ENCODE data around the gene KIFBP. TPM values are rescaled to one million over a fixed set of nuclear protein-coding genes. Genes with fewer than 3 reads are reported as not detected.

The KIFBP gene
- total RNA-seq, 2 experiments from 2014 or later = 9.7 to 10.9 TPM

GRCh38 chr10:68992636-68993440 is 4.2 kb downstream of the KIFBP start:
- H3K27ac Mint-ChIP-seq = peak overlapping the region; percentile 10
- CTCF ChIA-PET = interaction anchor here (0.8 to 1.5 kb wide), 2 partner anchors 12 to 101 kb away, joined by 3 to 7 read pairs; no protein-coding TSS in a partner anchor

GRCh38 chr10:68997211-68997610 is 8.6 kb downstream of the KIFBP start:
- CTCF ChIA-PET = no interaction called here
- Mint-ChIP-seq H3K27me3 (no peaks in the 10 kb centered on the region), H3K4me1 (ENCODE audit: low read depth) (peaks cover 47% of the 10 kb centered on the region), H3K4me3 (peak overlapping the region; percentile 8), H3K36me3 (ENCODE audit: low read depth) (peaks cover 2% of the 10 kb centered on the region), H3K27ac (peak overlapping the region; percentile 93), H3K9me3 (no peaks in the 10 kb centered on the region)
- peak; percentile 17 for ATAC-seq
- intact Hi-C loops (cut with micrococcal nuclease) = loop anchor here (2.0 kb wide), 1 partner anchor 92 kb away; the partner anchor contains the start of gene SRGN
- DNase-seq = peak; percentile 20
- no peak for TF ChIP-seq CTCF (IDR thresholded peaks at IDR 0.05)
- POLR2A ChIA-PET = no interaction called here

More at GRCh38 chr10:68992636-68993440, 4.2 kb downstream of the KIFBP start:
- DNase-seq = no peak
- Mint-ChIP-seq H3K9me3 (no peaks in the 10 kb centered on the region), H3K27me3 (no peaks in the 10 kb centered on the region), H3K4me3 (no peak overlapping the region), H3K4me1 (ENCODE audit: low read depth) (peaks cover 61% of the 10 kb centered on the region), H3K36me3 (ENCODE audit: low read depth) (peaks cover 15% of the 10 kb centered on the region)
- ATAC-seq = no peak
- POLR2A ChIA-PET = interaction anchor here (0.5 to 1.4 kb wide), 3 partner anchors 9 to 103 kb away, joined by 3 to 4 read pairs (median 3); no protein-coding TSS in a partner anchor
- no peak for TF ChIP-seq CTCF (IDR thresholded peaks at IDR 0.05)
- intact Hi-C loops (cut with micrococcal nuclease) = no loop called here

- intact Hi-C loops (cut with micrococcal nuclease) = loop anchor here (2.0 to 5.0 kb wide), 2 partner anchors 88 to 217 kb away; partner anchors contain the start of gene HKDC1
- peak; percentile 78 for TF ChIP-seq CTCF (IDR thresholded peaks at IDR 0.05)
- Mint-ChIP-seq H3K27ac (no peak overlapping the region), H3K27me3 (no peaks in the 10 kb centered on the region), H3K36me3 (ENCODE audit: low read depth) (no peaks in the 10 kb centered on the region), H3K4me1 (ENCODE audit: low read depth) (peaks cover 9% of the 10 kb centered on the region), H3K9me3 (no peaks in the 10 kb centered on the region), H3K4me3 (no peak overlapping the region)
- ChIA-PET POLR2A (interaction anchor here (1.0 to 3.0 kb wide), 4 partner anchors 83 to 105 kb away, joined by 3 to 21 read pairs (median 7); partner anchors contain the start of gene SRGN), CTCF (interaction anchor here (0.7 to 4.2 kb wide), 33 partner anchors 10 to 292 kb away, joined by 3 to 97 read pairs (median 5); partner anchors contain the start of genes DDX21, HKDC1 and SRGN)
- ATAC-seq = peak; percentile 64
- DNase-seq = no peak
Observed at GRCh38 chr10:69004821-69005220, 16.2 kb downstream of the KIFBP start.

- Mint-ChIP-seq H3K4me3 (no peak overlapping the region), H3K36me3 (ENCODE audit: low read depth) (peaks cover 1% of the 10 kb centered on the region), H3K9me3 (no peaks in the 10 kb centered on the region), H3K27me3 (no peaks in the 10 kb centered on the region), H3K27ac (no peak overlapping the region), H3K4me1 (ENCODE audit: low read depth) (peaks cover 3% of the 10 kb centered on the region)
- DNase-seq = no peak
- TF ChIP-seq CTCF (IDR thresholded peaks at IDR 0.05) = no peak
- ChIA-PET CTCF (interaction anchor here (0.8 to 4.2 kb wide), 25 partner anchors 9 to 214 kb away, joined by 3 to 97 read pairs (median 5); partner anchors contain the start of genes DDX21, HKDC1, KIFBP and SRGN), POLR2A (interaction anchor here (0.6 to 3.0 kb wide), 9 partner anchors 16 to 131 kb away, joined by 3 to 21 read pairs (median 3); partner anchors contain the start of gene SRGN)
- no peak for ATAC-seq
- intact Hi-C loops (cut with micrococcal nuclease) = loop anchor here (2.0 kb wide), 1 partner anchor 87 kb away; no protein-coding TSS in a partner anchor
Observed at GRCh38 chr10:69005704-69006485, 17.3 kb downstream of the KIFBP start.
